NCI-H69 (cell line): ENCODE measurements around the gene MACROD1.

Experiments
- DNase-seq: peaks from one replicate; lab custom pipeline; 2025; lab: John Stamatoyannopoulos, UW

Gene MACROD1

DNA sequence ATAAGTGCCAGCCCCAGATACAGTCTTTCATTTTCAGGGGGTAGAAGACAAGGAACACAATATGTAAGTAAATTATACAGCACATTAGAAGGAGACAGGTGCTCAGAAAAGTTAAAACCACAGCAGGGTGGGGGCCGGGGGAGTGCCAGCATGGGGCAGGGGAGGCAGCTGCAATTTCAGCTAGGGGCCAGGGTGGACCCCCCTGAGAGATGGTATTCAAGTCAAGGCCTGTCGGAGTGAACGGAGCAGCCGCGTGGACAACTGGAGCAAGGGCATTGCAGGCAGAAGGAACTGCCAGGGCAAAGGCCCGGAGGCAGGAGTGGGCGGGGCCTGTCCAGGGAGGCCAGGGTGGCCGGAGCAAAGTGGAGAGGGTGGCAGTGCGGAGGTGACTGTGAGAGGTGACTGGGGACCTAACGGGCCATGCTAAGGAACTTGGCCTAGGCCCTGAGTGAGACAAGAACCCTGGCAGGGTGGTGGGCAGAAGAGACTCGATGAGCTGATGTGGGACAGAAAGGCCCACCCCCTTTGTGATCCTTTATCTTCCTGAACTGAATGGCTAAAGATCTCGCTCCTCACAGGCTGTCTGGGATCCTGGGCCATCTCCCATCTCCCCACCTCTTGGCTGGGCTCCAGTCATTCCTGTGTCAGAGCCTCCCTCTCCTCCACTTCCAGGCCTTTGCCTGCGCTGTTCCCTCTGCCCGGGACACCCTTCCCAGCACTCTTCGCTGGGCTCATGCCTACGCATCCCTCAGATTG lies 152.6 kb downstream of the MACROD1 start:
- peak; percentile 61 for DNase-seq

GRCh38 chr11:64011371-64011770 lies 154.5 kb downstream of the MACROD1 start:
- DNase-seq: no peak

DNA sequence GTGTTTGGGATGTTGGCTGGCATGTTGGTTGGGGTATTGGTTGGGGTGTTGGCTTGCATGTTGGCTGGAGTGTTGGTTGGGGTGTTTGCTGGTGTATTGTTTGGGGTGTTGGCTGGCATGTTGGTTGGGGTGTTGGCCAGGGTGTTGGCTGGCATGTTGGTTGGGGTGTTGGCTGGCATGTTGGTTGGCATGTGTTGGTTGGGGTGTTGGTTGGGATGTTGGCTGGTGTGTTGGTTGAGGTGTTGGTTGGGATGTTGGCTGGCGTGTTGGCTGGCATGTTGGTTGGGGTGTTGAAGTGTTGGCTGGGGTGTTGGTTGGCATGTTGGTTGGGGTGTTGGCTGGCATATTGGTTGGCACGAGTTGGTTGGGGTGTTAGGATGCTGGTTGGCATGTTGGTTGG lies 155.1 kb downstream of the MACROD1 start:
- no peak for DNase-seq

GRCh38 chr11:64009710-64010109 lies 156.2 kb downstream of the MACROD1 start:
- DNase-seq: no peak

- no peak for DNase-seq
Measured at GRCh38 chr11:64008914-64009633, 156.8 kb downstream of the MACROD1 start.

DNA sequence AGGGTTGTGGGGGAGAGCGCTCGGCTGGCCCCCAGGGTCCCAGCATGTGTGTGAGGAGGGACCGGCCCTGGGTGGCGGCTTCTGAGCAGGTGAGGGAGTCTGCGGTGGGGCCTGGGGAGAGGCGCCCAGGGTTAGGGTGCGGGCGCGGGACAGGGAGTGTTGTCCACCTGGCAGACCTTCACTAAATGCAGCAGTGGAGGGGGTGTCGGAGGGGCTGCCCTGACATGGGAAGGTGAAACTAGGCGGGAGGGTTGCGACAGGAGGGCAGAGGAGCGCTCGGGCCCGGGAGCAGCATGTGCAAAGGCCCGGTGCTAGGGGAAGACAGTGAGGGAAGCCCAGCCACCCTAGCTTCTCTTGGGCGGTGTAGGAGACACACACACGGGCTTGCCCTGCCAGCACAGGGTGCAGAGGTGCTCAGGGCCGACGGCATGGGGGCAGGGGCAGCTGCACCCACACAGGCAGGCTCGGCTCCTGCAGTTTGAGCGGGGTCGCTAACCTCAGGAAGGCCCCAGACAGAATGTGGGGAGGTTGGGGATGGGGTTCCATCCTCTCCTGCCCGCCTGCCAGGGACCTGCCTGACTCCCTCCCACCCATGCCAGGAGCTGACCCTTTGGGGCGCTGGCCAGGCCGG lies 157.5 kb downstream of the MACROD1 start:
- no peak for DNase-seq

GRCh38 chr11:64007629-64008282 lies 158.2 kb downstream of the MACROD1 start:
- DNase-seq: peak; percentile 73

- peak; percentile 68 for DNase-seq
Measured at GRCh38 chr11:64007160-64007628, 158.7 kb downstream of the MACROD1 start.

GRCh38 chr11:64006398-64006797 lies 159.5 kb downstream of the MACROD1 start:
- DNase-seq: peak; percentile 60

GRCh38 chr11:64005691-64006090 lies 160.2 kb downstream of the MACROD1 start:
- DNase-seq: no peak

DNA sequence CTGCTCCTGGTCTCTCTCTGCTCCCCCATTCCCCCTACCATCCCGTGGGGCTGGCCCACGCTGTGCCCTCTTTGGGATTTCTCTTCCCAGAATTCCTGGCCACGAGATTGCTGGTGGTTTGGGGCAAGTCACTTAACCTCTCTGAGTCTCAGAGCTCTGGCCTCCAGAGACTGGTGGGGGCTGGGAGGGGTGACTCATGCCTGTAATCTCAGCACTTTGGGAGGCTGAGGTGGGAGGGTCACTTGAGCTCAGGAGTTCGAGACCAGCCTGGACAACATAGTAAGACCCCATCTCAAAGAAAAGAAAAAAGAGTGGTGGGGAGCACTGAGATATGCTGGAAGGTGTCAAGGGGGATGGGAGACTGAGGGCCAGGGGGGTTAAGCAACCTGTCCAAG lies 161.3 kb downstream of the MACROD1 start:
- no peak for DNase-seq

- DNase-seq: peak; percentile 56
Measured at GRCh38 chr11:64003807-64004589, 161.9 kb downstream of the MACROD1 start.

DNA sequence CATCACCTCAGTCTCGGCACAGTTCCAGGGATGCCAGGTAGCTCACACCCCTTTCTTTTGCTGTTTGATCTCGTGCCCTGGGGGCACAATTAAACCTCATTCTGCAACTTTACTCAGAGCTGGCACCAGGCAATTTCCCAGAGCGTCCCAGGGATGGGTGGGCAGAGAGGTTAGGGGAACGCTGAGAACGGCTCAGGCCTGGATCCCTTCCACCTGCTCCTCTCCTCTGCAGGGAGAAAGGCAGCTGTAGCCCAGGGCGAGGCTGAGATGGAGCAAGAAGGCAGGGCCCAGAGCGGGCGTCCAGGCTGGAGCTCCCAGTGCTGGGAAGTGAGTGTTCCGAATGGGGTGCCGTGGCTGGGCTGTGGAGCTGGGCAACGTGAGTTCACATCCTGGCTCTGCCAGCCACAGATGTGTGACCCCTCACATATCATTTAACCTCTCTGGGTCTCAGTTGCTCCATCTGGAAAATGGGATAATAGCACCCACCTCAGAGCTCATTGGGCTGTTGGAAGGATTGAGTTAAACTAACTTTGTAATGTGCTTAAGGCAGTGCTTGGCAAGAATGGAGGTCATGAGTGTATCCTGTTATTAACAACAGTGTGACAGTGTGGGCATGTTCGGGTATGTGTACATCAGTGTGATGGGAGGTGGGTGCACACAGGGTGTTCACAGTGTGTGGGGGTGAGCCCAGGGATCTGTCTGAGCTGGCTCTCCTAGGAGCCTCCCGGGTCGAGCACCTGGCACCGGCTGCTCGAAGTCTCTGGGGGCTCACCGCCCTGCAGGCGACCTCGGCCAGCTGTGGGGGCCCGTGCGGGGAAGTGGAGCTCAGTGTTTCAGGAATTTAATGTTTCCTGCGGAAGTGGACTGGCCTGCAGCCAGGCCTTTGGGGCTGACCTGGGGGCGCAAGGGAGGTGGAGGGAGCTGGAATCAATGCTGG lies 164.2 kb downstream of the MACROD1 start:
- DNase-seq: peak; percentile 87

DNA sequence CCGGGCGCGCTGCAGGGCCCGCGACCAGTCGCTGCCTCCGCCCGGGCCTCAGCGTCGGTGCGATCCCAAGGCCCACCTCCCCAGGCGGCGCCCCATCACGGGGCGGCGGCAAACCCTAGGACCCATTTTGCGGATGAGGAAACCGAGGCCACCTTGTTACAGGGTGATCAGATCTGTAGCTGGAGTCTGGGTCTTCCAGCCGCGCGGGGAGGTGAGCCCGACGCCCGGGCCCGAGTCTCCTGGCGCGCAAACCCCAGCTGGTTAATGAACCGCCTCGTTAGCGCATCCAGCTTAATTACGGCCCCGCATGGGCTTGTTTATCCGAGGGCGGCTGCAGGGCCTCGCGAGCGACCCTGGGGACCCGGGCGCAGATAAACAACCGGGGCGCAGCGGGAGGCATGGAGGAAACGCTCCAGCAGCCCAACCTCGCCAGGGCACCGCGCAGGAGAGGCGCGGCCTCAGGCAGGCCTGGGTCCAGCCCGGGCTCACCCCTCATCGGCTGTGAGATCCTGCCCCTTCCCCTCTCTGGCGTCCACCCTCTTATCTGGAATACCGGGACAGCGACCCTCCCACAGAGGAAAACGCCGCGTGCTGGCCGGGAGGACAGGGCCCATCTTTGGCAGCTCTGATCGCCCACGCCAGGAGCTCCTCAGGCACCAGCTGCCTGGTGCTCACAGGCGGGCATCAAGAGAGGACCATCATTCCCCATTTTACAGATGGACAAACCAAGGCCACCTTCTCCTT lies 165.0 kb downstream of the MACROD1 start:
- DNase-seq: peak; percentile 94

GRCh38 chr11:64000026-64000739 lies 165.7 kb downstream of the MACROD1 start:
- DNase-seq: peak; percentile 92

- peak; percentile 98 for DNase-seq
Measured at GRCh38 chr11:63999349-64000025, 166.4 kb downstream of the MACROD1 start.

- DNase-seq: peak; percentile 84
Measured at GRCh38 chr11:63998558-63999348, 167.2 kb downstream of the MACROD1 start.
